ENCODE data around the gene CCDC97. TPM values are rescaled to one million over a fixed set of nuclear protein-coding genes. Genes with fewer than 3 reads are reported as not detected.

Gene CCDC97
- total and polyA plus RNA-seq, 2 of the 8 experiments (the other 6 are each of a cell fraction or from before 2014, with no cell fraction given), result 19.8 to 27.1 TPM

DNA sequence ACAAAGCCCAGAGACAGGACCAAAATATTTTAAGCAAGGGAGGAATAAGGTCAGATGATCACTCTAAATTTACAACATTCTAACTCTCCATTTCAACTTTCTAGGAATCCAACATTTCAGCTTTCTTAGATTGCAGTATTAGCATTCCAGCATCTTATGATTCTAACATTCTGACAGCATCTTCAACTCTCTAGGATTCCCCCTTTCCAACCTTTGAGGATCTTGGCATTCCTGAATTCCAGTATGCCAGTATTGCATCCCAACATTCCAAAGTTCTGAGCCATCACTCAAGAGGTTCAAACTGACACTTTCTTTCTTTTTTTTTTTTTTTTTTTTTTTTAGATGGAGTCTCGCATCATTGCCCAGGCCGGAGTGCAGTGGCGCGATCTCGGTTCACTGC lies 30.0 kb downstream of the CCDC97 start:
- 100% methylated on average over 1 of the region's 5 CpGs; no CpG with 5 or more reads in 1 of the 2 experiments for WGBS, 2 experiments (ENCODE audit: extremely low coverage in 1 of 2, insufficient coverage in 1 of 2, insufficient read length in 1 of 2, insufficient replicate concordance in 2 of 2, low coverage in 1 of 2, low lambda C conversion rate in 2 of 2, missing lambda C conversion rate in 1 of 2)
- H2BK12ac ChIP-seq (ENCODE audit: low read depth, low read length), result no peak overlapping the region
- H3K27ac ChIP-seq (ENCODE audit: low read depth, low read length), result no peak overlapping the region
- no peak overlapping the region for H4K8ac ChIP-seq (ENCODE audit: extremely low read depth, insufficient read depth, low read length)
- no peaks in the 10 kb centered on the region for H3K27me3 ChIP-seq (replicated peaks in 1 of 4; ENCODE audit: control insufficient read depth in 3 of 4, extremely low read depth in 1 of 4, insufficient read depth in 3 of 4, low read length in 3 of 4)
- no peak overlapping the region for H4K5ac ChIP-seq (ENCODE audit: insufficient read length, low read depth, low read length)
- no peak overlapping the region for H3K4ac ChIP-seq (replicated peaks; ENCODE audit: insufficient read length, low read depth, low read length)
- no peak overlapping the region for H2BK15ac ChIP-seq (ENCODE audit: low read length)
- no peak overlapping the region for H2BK5ac ChIP-seq (ENCODE audit: low read depth, low read length)
- CTCF ChIA-PET (ENCODE audit: partially characterized antibody), result interaction anchor here (0.7 to 1.4 kb wide), 3 partner anchors 13 to 249 kb away, joined by 3 read pairs; no protein-coding TSS in a partner anchor
- DNase-seq (ENCODE audit: low read depth in 1 of 2, low spot score in 2 of 2) (no peak), FAIRE-seq (no peak)
- H3K23ac ChIP-seq (ENCODE audit: insufficient read length), result no peak overlapping the region
- no peak overlapping the region for H3K4me3 ChIP-seq (ENCODE audit: extremely low read depth in 1 of 4, insufficient read depth in 2 of 4, low read depth in 3 of 4, low read length in 4 of 4)
- H2BK120ac ChIP-seq (replicated peaks; ENCODE audit: low read depth, low read length), result no peak overlapping the region
- H2AK5ac ChIP-seq (ENCODE audit: low read depth, low read length), result no peak overlapping the region
- H3K4me1 ChIP-seq (replicated peaks in 1 of 4; ENCODE audit: control insufficient read depth in 3 of 4, insufficient read depth in 4 of 4, low read length in 3 of 4), result peaks cover 0 to 3% (median 0%) of the 10 kb centered on the region in 4 experiments; a peak in 1 of 7 replicates
- H4K91ac ChIP-seq (replicated peaks; ENCODE audit: insufficient read length, low read length), result no peak overlapping the region
- H3K4me2 ChIP-seq (ENCODE audit: insufficient read depth in 1 of 2, low read depth in 2 of 2, low read length in 2 of 2), result no peak overlapping the region
- H3K9ac ChIP-seq (replicated peaks in 1 of 4; ENCODE audit: extremely low read depth in 1 of 4, low read depth in 3 of 4, low read length in 3 of 4), result no peak overlapping the region
- no peak overlapping the region for H2BK20ac ChIP-seq (ENCODE audit: low read length)
- H2AFZ ChIP-seq (ENCODE audit: low read length), result no peak overlapping the region
- no peaks in the 10 kb centered on the region for H3K23me2 ChIP-seq (ENCODE audit: low read depth, low read length)
- no peaks in the 10 kb centered on the region for H3K79me1 ChIP-seq (ENCODE audit: low read depth, low read length)
- H3K14ac ChIP-seq (ENCODE audit: insufficient read length), result no peak overlapping the region
- H3K56ac ChIP-seq (replicated peaks; ENCODE audit: insufficient read length, low read depth, low read length), result no peak overlapping the region
- H3K36me3 ChIP-seq (ENCODE audit: control insufficient read depth in 2 of 4, insufficient read depth in 4 of 4, low read length in 3 of 4), result no peaks in the 10 kb centered on the region
- POLR2A ChIA-PET (ENCODE audit: partially characterized antibody), result no interaction called here
- TF ChIP-seq POU5F1 (IDR thresholded peaks at IDR 0.05; ENCODE audit: low read depth, low read length), result no peak
- no peak for TF ChIP-seq SIRT6 (IDR thresholded peaks at IDR 0.05; ENCODE audit: low read length)
- TF ChIP-seq JUND (IDR thresholded peaks at IDR 0.05; ENCODE audit: low read length), result no peak
- no peaks in the 10 kb centered on the region for H3K9me3 ChIP-seq (ENCODE audit: insufficient read depth in 2 of 2, low read depth in 1 of 2, low read length in 1 of 2)
- H3K18ac ChIP-seq (ENCODE audit: extremely low read depth, low read length), result no peak overlapping the region
- no peaks in the 10 kb centered on the region for H4K20me1 ChIP-seq (replicated peaks in 1 of 2; ENCODE audit: control insufficient read depth in 1 of 2, insufficient read depth in 2 of 2, low read length in 2 of 2)
- no peaks in the 10 kb centered on the region for H3K79me2 ChIP-seq (ENCODE audit: control insufficient read depth in 1 of 2, insufficient read depth in 2 of 2, low read length in 2 of 2)

Data from H1 (cell line).